Glomerular visceral epithelial cell (primary cell): ENCODE results near the gene BLM.
A peak's percentile ranks its signal among the peaks of the same experiment; 100 is the strongest.
"Not testable (repeated sequence)": the region's sequence is repeated elsewhere in the genome, so short reads cannot be mapped to it uniquely, and the experiment has no call there.

Experiments
- DNase-seq: peaks from one replicate; pipeline ENCODE4 v3.0.0-alpha.2; 2016; ENCODE audit errors: extremely low spot score

BLM gene

DNA sequence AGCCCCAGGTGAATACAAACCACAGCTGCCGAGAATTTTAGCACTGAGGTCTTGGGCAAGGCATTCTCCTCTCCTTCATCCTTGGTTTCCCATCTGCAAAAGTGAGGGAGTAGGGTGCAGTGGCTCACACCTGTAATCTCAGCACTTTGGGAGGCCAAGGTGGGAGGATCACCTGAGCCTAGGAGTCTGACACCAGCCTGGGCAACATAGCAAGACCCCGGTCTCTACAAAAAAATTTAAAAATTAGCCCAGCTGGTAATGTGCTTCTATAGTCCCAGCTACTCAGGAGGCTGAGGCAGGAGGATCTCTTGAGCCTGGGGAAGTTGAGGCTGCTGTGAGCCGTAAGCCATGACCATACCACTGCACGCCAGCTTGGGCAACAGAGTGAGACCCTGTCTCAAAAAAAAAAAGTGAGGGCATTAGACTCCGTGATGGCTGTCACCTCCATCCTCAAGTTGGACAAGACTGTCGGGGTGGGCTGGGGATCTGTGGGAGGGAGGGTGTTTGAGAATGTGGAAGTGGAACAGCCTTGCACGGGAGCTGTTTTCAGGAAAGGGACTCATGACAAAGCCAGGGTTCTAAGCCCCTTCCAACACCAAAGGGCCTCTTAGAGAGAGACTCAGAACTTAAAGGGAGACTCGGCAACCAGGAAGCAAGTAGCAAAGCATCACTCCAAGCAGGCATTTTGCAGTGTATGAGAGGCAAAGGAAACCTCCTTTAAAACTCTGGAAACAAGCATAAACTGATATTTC is 105.2 kb downstream of the BLM start:
- no peak for DNase-seq

DNA sequence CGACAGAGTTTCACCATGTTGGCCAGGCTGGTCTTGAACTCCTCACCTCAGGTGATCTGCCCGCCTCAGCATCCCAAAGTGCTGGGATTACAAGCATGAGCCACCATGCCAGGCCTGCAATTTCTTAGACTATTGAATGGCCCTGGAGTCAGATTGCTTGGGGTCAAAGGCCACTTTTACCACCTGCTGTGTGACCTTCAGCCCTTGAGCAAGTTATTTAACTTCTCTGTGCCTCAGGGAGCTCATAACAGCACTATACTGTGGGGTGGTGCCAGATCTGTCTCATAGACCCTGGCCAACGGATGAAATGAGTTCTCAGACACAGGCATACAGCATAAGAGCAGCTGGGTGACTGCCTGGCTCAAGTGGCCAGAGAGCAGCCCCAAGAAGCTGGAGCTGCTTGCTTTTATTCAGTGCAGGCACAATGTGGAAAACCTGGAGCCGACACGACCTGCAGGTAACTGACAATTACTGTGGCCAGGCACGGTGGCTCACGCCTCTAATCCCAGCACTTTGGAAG is 106.4 kb downstream of the BLM start:
- no peak for DNase-seq

- not testable (repeated sequence) for DNase-seq
These were observed 108.2 kb downstream of the BLM start for GRCh38 chr15:90825115-90825899.

GRCh38 chr15:90826206-90826885 is 109.2 kb downstream of the BLM start:
- DNase-seq: not testable (repeated sequence)

DNA sequence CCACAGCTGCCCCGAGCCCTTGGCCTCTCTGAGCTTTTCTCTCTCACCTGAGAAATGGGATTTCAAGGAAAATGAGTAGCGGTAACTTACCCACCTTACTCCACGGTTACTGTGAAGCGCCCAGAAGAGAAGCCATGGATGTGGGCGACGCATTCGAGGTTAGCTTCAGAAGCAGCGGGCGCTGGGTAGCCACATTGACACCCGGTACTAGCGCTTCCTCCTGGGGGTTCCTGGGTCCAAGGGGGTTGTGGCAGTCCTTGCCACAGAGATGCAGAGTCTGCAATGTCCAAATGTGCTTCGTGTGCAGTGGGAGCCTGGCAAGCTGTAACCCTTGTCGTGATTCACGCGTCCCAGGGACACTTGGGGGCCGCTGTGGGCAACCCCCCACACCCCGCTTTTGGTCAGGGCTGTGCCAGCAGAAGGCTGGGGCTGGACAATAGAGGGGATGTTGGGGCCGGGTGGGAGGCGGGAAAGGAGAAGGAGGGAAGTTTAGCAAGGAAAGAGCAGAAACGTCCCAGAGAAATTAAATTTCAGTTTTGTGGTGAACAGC is 109.8 kb downstream of the BLM start:
- DNase-seq: no peak

- DNase-seq: no peak
These were observed 111.0 kb downstream of the BLM start for GRCh38 chr15:90828111-90828510.

GRCh38 chr15:90829126-90829525 is 112.0 kb downstream of the BLM start:
- DNase-seq: no peak

GRCh38 chr15:90829942-90830440 is 112.8 kb downstream of the BLM start:
- no peak for DNase-seq

- DNase-seq: no peak
These were observed 117.5 kb downstream of the BLM start for GRCh38 chr15:90834626-90835025.

- no peak for DNase-seq
These were observed 119.2 kb downstream of the BLM start for GRCh38 chr15:90836296-90836871.

- DNase-seq: no peak
These were observed 119.9 kb downstream of the BLM start for GRCh38 chr15:90837094-90837493.

DNA sequence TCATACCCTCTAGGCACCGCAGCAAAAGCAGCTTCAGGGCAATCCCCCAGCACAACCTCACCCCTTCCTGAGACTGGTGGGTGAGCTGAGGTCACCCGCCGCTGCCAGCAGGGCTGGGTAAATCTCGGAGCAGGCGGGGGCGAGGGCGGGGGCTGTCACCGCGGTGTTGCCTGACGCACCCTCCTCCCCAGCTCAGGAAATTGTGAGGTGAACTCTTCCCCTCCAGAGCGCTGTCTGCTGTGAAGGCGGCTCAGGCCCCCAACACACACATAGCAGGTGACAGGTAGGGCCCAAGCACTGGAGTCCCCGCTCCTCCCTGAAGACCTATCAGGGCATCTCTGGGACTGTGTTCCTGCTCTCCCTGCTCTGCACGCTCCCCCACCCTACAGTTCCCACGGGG is 121.0 kb downstream of the BLM start:
- DNase-seq: no peak

DNA sequence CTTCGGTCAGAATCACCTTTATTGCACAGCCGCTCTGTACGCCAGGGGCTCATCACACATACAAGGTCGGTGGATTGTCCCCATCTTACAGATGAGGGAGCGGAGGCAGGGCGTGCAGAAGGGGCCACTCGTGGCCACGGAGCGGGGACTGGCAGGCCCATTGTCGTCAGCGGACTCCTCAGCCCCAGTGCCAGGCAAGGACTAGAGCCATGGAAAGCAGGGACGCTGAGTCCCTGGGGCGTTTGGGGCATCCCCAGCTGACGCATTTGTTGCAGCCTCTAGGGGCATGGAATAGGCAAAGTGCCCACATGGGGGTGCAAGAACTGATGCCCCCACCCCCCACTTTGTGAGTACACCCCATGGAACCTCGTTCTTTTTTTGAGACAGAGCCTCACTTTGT is 121.4 kb downstream of the BLM start:
- no peak for DNase-seq

- DNase-seq: peak; percentile 29
These were observed 122.3 kb downstream of the BLM start for GRCh38 chr15:90839187-90840071.

DNA sequence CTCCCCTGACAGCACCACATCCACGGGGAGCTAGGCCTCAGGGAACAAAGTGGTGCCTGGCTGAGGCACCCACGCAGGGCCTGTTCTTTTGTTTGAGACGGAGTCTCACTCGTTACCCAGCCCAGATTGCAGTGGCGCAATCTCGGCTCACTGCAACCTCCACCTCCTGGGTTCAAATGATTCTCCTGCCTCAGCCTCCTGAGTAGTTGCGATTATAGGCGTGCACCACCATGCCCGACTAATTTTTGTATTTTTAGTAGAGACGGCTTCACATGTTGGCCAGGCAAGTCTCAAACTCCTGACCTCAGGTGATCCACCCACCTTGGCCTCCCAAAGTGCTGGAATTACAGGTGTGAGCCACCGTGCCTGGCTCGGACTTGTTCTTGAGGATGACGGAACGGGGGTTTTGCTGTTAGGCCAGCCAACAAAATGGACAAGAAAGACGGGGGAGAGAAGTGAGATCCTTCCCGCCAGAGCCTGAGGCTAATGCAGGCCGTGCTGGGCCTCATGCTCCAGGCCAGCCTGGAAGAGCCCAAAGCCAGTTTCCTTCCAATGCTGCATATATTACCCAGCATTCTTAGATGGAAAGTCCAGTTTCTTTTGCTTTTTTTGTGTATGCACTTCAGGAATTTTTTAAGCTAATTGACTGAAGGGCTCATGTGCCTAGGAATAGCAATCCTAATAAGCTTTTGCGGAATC is 123.2 kb downstream of the BLM start:
- DNase-seq: no peak

DNA sequence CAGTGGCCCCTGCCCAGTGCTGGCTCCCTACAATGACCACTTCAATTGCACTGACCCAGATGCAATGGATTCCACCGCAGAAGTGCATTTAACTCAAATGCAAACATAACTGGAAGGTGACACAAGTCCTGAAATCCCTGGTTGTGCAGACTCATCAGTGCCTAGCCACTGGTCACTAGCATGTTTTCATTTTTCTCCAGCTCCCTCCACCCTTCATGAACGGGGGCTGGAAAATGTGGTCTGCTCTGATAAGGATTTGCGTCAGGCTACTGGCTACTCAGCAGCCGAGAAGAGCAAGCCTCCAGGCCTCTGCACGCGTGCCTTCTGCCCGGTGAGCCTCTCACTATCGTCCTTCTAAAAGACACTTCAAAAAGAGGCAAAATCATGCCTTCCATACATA is 123.8 kb downstream of the BLM start:
- no peak for DNase-seq

GRCh38 chr15:90844696-90845095 is 127.5 kb downstream of the BLM start:
- no peak for DNase-seq

- DNase-seq: peak; percentile 84
These were observed 128.2 kb downstream of the BLM start for GRCh38 chr15:90845201-90845949.

- not testable (repeated sequence) for DNase-seq
These were observed 132.3 kb downstream of the BLM start for GRCh38 chr15:90849424-90849823.
